Spinal cord (tissue), 10 donors: ENCODE results near the gene SPNS3. TPM values are rescaled to one million over a fixed set of nuclear protein-coding genes. Genes with fewer than 3 reads are reported as not detected.

Experiments used
- DNase-seq, 6 donors: peaks; one replicate each; pipeline versions ENCODE4 v3.0.0 to v3.0.0-alpha.2; 2013 to 2015; ENCODE audit warnings: low spot score in 6 of 6, low read depth in 4 of 6
- H3K27ac ChIP-seq: one replicate; pipeline ENCODE4 v1.5.1; 2013; ENCODE audit warnings: low read depth, low read length, control low read depth
- H3K27me3 ChIP-seq: one replicate; pipeline ENCODE4 v1.6.1; 2013; ENCODE audit warnings: low read length; ENCODE audit not compliant: control insufficient read depth, insufficient read depth
- H3K36me3 ChIP-seq: one replicate; pipeline ENCODE4 v1.6.1; 2013; ENCODE audit warnings: low read length; ENCODE audit not compliant: control insufficient read depth, insufficient read depth
- H3K4me1 ChIP-seq: one replicate; pipeline ENCODE4 v1.6.1; 2013; ENCODE audit warnings: low read length; ENCODE audit not compliant: control insufficient read depth, insufficient read depth
- H3K4me3 ChIP-seq: one replicate; pipeline ENCODE4 v1.5.1; 2013; ENCODE audit warnings: low read depth, low read length, control low read depth
- H3K9me3 ChIP-seq: one replicate; pipeline ENCODE4 v1.6.1; 2013; ENCODE audit warnings: low read length; ENCODE audit not compliant: control insufficient read depth, insufficient read depth
- WGBS: methylation state at CpG from one replicate; pipeline ENCODE4 v1.1.5; 2013; ENCODE audit warnings: missing lambda C conversion rate; ENCODE audit not compliant: insufficient coverage; 5-methylcytosine and 5-hydroxymethylcytosine counted together
- polyA plus RNA-seq, 2 donors: library from polyadenylated mRNA; unstranded; fragments of 120-200 nt; gene quantifications; one replicate each; pipeline ENCODE4 v1.2.1, GENCODE V29; 2013; ENCODE audit not compliant: insufficient read length in 2 of 2
- total RNA-seq, 2 donors: library from RNA; depleted of rRNA in 1 of 2; stranded (reverse); fragments of 120-200 nt in 1 of 2; fragments of >200 nt in 1 of 2; gene quantifications; one replicate each; pipeline versions ENCODE4 v1.2.3 to v1.2.4, GENCODE V29; 2013 to 2014
- donor health status: healthy.

The SPNS3 gene
- total and polyA plus RNA-seq, 4 donors, result 0.83 to 2.0 (median 1.6) TPM

- Histone ChIP-seq H3K4me3 (no peak overlapping the region), H3K27me3 (no peaks in the 10 kb centered on the region), H3K9me3 (no peaks in the 10 kb centered on the region), H3K27ac (no peak overlapping the region), H3K36me3 (peaks cover 29% of the 10 kb centered on the region), H3K4me1 (peaks cover 78% of the 10 kb centered on the region)
- WGBS, result 86% methylated on average over 8 of the region's 8 CpGs
- no peak for DNase-seq
Observed at GRCh38 chr17:4507361-4508111, 73.8 kb downstream of the SPNS3 start.

GRCh38 chr17:4508207-4508606 is 74.5 kb downstream of the SPNS3 start:
- Histone ChIP-seq H3K4me1 (peaks cover 72% of the 10 kb centered on the region), H3K9me3 (no peaks in the 10 kb centered on the region), H3K27me3 (no peaks in the 10 kb centered on the region), H3K36me3 (peaks cover 32% of the 10 kb centered on the region), H3K27ac (no peak overlapping the region), H3K4me3 (no peak overlapping the region)
- no peak for DNase-seq
- 83% methylated on average over 2 of the region's 3 CpGs for WGBS

- peaks cover 37% of the 10 kb centered on the region for H3K36me3 ChIP-seq
- no peak for DNase-seq
- no peaks in the 10 kb centered on the region for H3K9me3 ChIP-seq
- H3K27me3 ChIP-seq, result no peaks in the 10 kb centered on the region
- 64% methylated on average over 8 of the region's 8 CpGs for WGBS
- H3K27ac ChIP-seq, result no peak overlapping the region
- no peak overlapping the region for H3K4me3 ChIP-seq
- peaks cover 60% of the 10 kb centered on the region for H3K4me1 ChIP-seq
Observed at GRCh38 chr17:4509401-4509800, 75.7 kb downstream of the SPNS3 start.

GRCh38 chr17:4509923-4510617 is 76.3 kb downstream of the SPNS3 start:
- DNase-seq, result no peak
- Histone ChIP-seq H3K4me1 (peaks cover 53% of the 10 kb centered on the region), H3K36me3 (peaks cover 43% of the 10 kb centered on the region), H3K27ac (no peak overlapping the region), H3K9me3 (no peaks in the 10 kb centered on the region), H3K4me3 (no peak overlapping the region), H3K27me3 (no peaks in the 10 kb centered on the region)
- 76% methylated on average over 18 of the region's 21 CpGs for WGBS

- Histone ChIP-seq H3K9me3 (no peaks in the 10 kb centered on the region), H3K4me3 (no peak overlapping the region), H3K27me3 (no peaks in the 10 kb centered on the region), H3K36me3 (peaks cover 44% of the 10 kb centered on the region), H3K27ac (no peak overlapping the region), H3K4me1 (peaks cover 48% of the 10 kb centered on the region)
- no peak for DNase-seq
- 69% methylated on average over 7 of the region's 11 CpGs for WGBS
Observed at GRCh38 chr17:4510618-4510941, 76.8 kb downstream of the SPNS3 start.

- no peaks in the 10 kb centered on the region for H3K9me3 ChIP-seq
- H3K27ac ChIP-seq, result no peak overlapping the region
- peaks cover 43% of the 10 kb centered on the region for H3K36me3 ChIP-seq
- H3K27me3 ChIP-seq, result no peaks in the 10 kb centered on the region
- peaks cover 40% of the 10 kb centered on the region for H3K4me1 ChIP-seq
- no peak for DNase-seq
- 83% methylated on average over 10 of the region's 10 CpGs for WGBS
- no peak overlapping the region for H3K4me3 ChIP-seq
Observed at GRCh38 chr17:4511199-4511932, 77.6 kb downstream of the SPNS3 start.

GRCh38 chr17:4512156-4513112 is 78.7 kb downstream of the SPNS3 start:
- Histone ChIP-seq H3K4me1 (peaks cover 32% of the 10 kb centered on the region), H3K27me3 (no peaks in the 10 kb centered on the region), H3K27ac (no peak overlapping the region), H3K36me3 (peaks cover 39% of the 10 kb centered on the region), H3K4me3 (no peak overlapping the region), H3K9me3 (no peaks in the 10 kb centered on the region)
- no peak for DNase-seq
- WGBS, result 85% methylated on average over 31 of the region's 31 CpGs

- peaks cover 32% of the 10 kb centered on the region for H3K4me1 ChIP-seq
- DNase-seq, result no peak
- no peak overlapping the region for H3K27ac ChIP-seq
- H3K36me3 ChIP-seq, result peaks cover 39% of the 10 kb centered on the region
- no peaks in the 10 kb centered on the region for H3K9me3 ChIP-seq
- H3K27me3 ChIP-seq, result no peaks in the 10 kb centered on the region
- 82% methylated on average over 23 of the region's 24 CpGs for WGBS
- H3K4me3 ChIP-seq, result no peak overlapping the region
Observed at GRCh38 chr17:4513113-4514032, 79.6 kb downstream of the SPNS3 start.
